Measurements from ENCODE around the gene RABGAP1L. TPM values are rescaled to one million over a fixed set of nuclear protein-coding genes. Genes with fewer than 3 reads are reported as not detected.

Gene RABGAP1L
- total RNA-seq, 1 experiment from 2014 or later: 57.4 TPM

- POLR2A ChIA-PET (ENCODE audit: unreplicated experiment): no interaction called here
- BruUV-seq (replicated peaks): no TSS peak
- H3K79me2 ChIP-seq (ENCODE audit: low read depth): no peaks in the 10 kb centered on the region
- H3K4me2 ChIP-seq: no peak overlapping the region
- H3K9me3 ChIP-seq (ENCODE audit: insufficient read depth, low read depth): no peaks in the 10 kb centered on the region
- TF ChIP-seq CTCF (conservative IDR thresholded peaks at IDR 0.05) (no peak), EZH2 (IDR thresholded peaks at IDR 0.05; ENCODE audit: low read depth) (no peak)
- CTCF ChIA-PET: no interaction called here
- no peaks in the 10 kb centered on the region for H3K36me3 ChIP-seq (ENCODE audit: low read depth)
- H2AFZ ChIP-seq: no peak overlapping the region
- no peak overlapping the region for H3K4me3 ChIP-seq
- no peak for DNase-seq
- intact Hi-C loops (cut with micrococcal nuclease; ENCODE audit: unreplicated experiment): loop anchor here (1.0 kb wide), 1 partner anchor 28 kb away; no protein-coding TSS in a partner anchor
- H3K9me2 ChIP-seq (ENCODE audit: insufficient read depth): no peaks in the 10 kb centered on the region
- H3F3A ChIP-seq (ENCODE audit: insufficient read depth, low read depth): peaks cover 15% of the 10 kb centered on the region; the same call in 1 of the 2 replicates
- no peaks in the 10 kb centered on the region; the same call in 1 of the 2 replicates for H4K20me1 ChIP-seq (ENCODE audit: insufficient read depth)
- peaks cover 22% of the 10 kb centered on the region for H3K4me1 ChIP-seq (replicated peaks; ENCODE audit: insufficient read depth)
- no peaks in the 10 kb centered on the region for H3K27me3 ChIP-seq (ENCODE audit: insufficient read depth, low read depth)
- H3K27ac ChIP-seq: no peak overlapping the region
Measured at GRCh38 chr1:174949645-174950044, 790.3 kb downstream of the RABGAP1L start.

GRCh38 chr1:174953285-174954072 lies 794.2 kb downstream of the RABGAP1L start:
- H3K4me2 ChIP-seq: peak overlapping the region; percentile 53
- peaks cover 16% of the 10 kb centered on the region; the same call in 1 of the 2 replicates for H3F3A ChIP-seq (ENCODE audit: insufficient read depth, low read depth)
- H3K9me3 ChIP-seq (ENCODE audit: insufficient read depth, low read depth): no peaks in the 10 kb centered on the region
- no peaks in the 10 kb centered on the region for H3K9me2 ChIP-seq (ENCODE audit: insufficient read depth)
- TF ChIP-seq EZH2 (IDR thresholded peaks at IDR 0.05; ENCODE audit: low read depth) (no peak), CTCF (conservative IDR thresholded peaks at IDR 0.05) (no peak)
- no peaks in the 10 kb centered on the region for H3K79me2 ChIP-seq (ENCODE audit: low read depth)
- DNase-seq: peak in 1 of 2 experiments; percentile 79
- H3K27ac ChIP-seq: peak overlapping the region; percentile 46
- no peaks in the 10 kb centered on the region for H3K36me3 ChIP-seq (ENCODE audit: low read depth)
- ChIA-PET POLR2A (ENCODE audit: unreplicated experiment) (interaction anchor here (0.7 kb wide), 1 partner anchor 46 kb away, joined by 8 read pairs; no protein-coding TSS in a partner anchor), CTCF (no interaction called here)
- BruUV-seq (replicated peaks): no TSS peak
- no peak overlapping the region for H3K4me3 ChIP-seq
- no peak overlapping the region for H2AFZ ChIP-seq
- intact Hi-C loops (cut with micrococcal nuclease; ENCODE audit: unreplicated experiment): no loop called here
- no peaks in the 10 kb centered on the region for H3K27me3 ChIP-seq (ENCODE audit: insufficient read depth, low read depth)
- H3K4me1 ChIP-seq (replicated peaks; ENCODE audit: insufficient read depth): peaks cover 28% of the 10 kb centered on the region
- H4K20me1 ChIP-seq (ENCODE audit: insufficient read depth): no peaks in the 10 kb centered on the region; the same call in 1 of the 2 replicates

- Histone ChIP-seq H3K4me3 (no peak overlapping the region), H2AFZ (no peak overlapping the region), H3K4me1 (replicated peaks; ENCODE audit: insufficient read depth) (peaks cover 28% of the 10 kb centered on the region), H3K27ac (peak overlapping the region; percentile 46), H3K79me2 (ENCODE audit: low read depth) (no peaks in the 10 kb centered on the region), H3F3A (ENCODE audit: insufficient read depth, low read depth) (peaks cover 16% of the 10 kb centered on the region; the same call in 1 of the 2 replicates), H3K27me3 (ENCODE audit: insufficient read depth, low read depth) (no peaks in the 10 kb centered on the region), H3K36me3 (ENCODE audit: low read depth) (no peaks in the 10 kb centered on the region), H3K4me2 (peak overlapping the region; percentile 53), H3K9me3 (ENCODE audit: insufficient read depth, low read depth) (no peaks in the 10 kb centered on the region), H3K9me2 (ENCODE audit: insufficient read depth) (no peaks in the 10 kb centered on the region), H4K20me1 (ENCODE audit: insufficient read depth) (no peaks in the 10 kb centered on the region; the same call in 1 of the 2 replicates)
- no peak for TF ChIP-seq CTCF (conservative IDR thresholded peaks at IDR 0.05)
- no peak for TF ChIP-seq EZH2 (IDR thresholded peaks at IDR 0.05; ENCODE audit: low read depth)
- peak in 1 of 2 experiments; percentile 87 for DNase-seq
- POLR2A ChIA-PET (ENCODE audit: unreplicated experiment): interaction anchor here (0.7 kb wide), 1 partner anchor 45 kb away, joined by 8 read pairs; no protein-coding TSS in a partner anchor
- CTCF ChIA-PET: no interaction called here
- no TSS peak for BruUV-seq (replicated peaks)
- intact Hi-C loops (cut with micrococcal nuclease; ENCODE audit: unreplicated experiment): no loop called here
Measured at GRCh38 chr1:174954073-174954460, 794.7 kb downstream of the RABGAP1L start.
